Measurements from ENCODE around the gene IDS. TPM values are rescaled to one million over a fixed set of nuclear protein-coding genes. Genes with fewer than 3 reads are reported as not detected.

Gene IDS
- total and polyA plus RNA-seq, 4 donors = 5.3 to 21.9 (median 15.4) TPM

DNA sequence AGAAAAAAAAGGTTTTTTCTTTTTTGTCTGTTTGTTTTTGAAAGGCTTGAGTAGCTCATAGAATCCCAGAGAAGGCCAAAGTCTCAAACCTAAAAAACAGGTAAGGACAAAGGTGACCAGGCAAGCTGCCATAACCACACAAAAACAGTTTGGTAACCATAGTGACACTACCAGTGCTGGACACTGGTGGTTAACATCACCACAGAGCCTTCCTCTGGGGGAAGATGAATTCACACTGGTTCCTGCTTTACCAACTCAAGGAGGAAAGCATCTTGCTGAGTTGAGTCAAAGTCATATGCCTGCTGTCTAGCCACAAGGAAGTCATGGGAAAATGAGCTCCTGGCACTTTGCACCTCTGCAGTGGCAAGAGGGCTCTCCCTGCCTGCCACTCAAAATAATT lies 32.5 kb downstream of the IDS start:
- Histone ChIP-seq H3K27me3 (ENCODE audit: control insufficient read depth in 4 of 4, insufficient read depth in 4 of 4, low read length in 3 of 4) (no peaks in the 10 kb centered on the region), H3K4me1 (ENCODE audit: control insufficient read depth in 4 of 4, insufficient read depth in 4 of 4, low read length in 3 of 4) (peaks cover 0 to 16% (median 7%) of the 10 kb centered on the region in 4 donors), H3K9ac (ENCODE audit: low read depth in 1 of 2, low read length in 2 of 2) (no peak overlapping the region), H3K9me3 (ENCODE audit: control insufficient read depth in 4 of 4, low read length in 3 of 4) (no peaks in the 10 kb centered on the region), H3K36me3 (ENCODE audit: control insufficient read depth in 4 of 4, insufficient read depth in 3 of 4, low read depth in 1 of 4, low read length in 3 of 4) (no peaks in the 10 kb centered on the region), H3K27ac (ENCODE audit: low read depth in 1 of 2, low read length in 2 of 2) (no peak overlapping the region), H3K4me3 (ENCODE audit: low read depth in 1 of 3, low read length in 3 of 3) (no peak overlapping the region)
- no peak for DNase-seq (ENCODE audit: low spot score)
- TF ChIP-seq HNF4A (conservative IDR thresholded peaks at IDR 0.05) = peak; percentile 78 to 85
- peak; percentile 14 to 30 for TF ChIP-seq RXRA (IDR thresholded peaks at IDR 0.05)
- peak; percentile 58 for TF ChIP-seq SP1 (IDR thresholded peaks at IDR 0.05)
- TF ChIP-seq, protein P1, sequence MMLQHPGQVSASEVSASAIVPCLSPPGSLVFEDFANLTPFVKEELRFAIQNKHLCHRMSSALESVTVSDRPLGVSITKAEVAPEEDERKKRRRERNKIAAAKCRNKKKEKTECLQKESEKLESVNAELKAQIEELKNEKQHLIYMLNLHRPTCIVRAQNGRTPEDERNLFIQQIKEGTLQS (IDR thresholded peaks at IDR 0.05) = no peak
- TF ChIP-seq JUND (IDR thresholded peaks at IDR 0.05) = no peak
- no peak for TF ChIP-seq EGR1 (IDR thresholded peaks at IDR 0.05; ENCODE audit: low read depth in 2 of 2)
- TF ChIP-seq TAF1 (conservative IDR thresholded peaks at IDR 0.05) = no peak
- no peak for TF ChIP-seq CTCF (IDR thresholded peaks at IDR 0.05; ENCODE audit: low read depth, low read length, missing input control)
- TF ChIP-seq FOXA2 (IDR thresholded peaks at IDR 0.05) = no peak
- peak; percentile 30 for TF ChIP-seq HNF4G (IDR thresholded peaks at IDR 0.05)
- no peak for TF ChIP-seq REST (IDR thresholded peaks at IDR 0.05)
- TF ChIP-seq ZBTB33 (IDR thresholded peaks at IDR 0.05) = no peak
- TF ChIP-seq YY1 (IDR thresholded peaks at IDR 0.05) = no peak
- TF ChIP-seq RAD21 (IDR thresholded peaks at IDR 0.05) = no peak
- TF ChIP-seq GABPA (IDR thresholded peaks at IDR 0.05 in 1 of 2, conservative IDR thresholded peaks at IDR 0.05 in 1 of 2) = no peak
- no peak for TF ChIP-seq NR2F2 (IDR thresholded peaks at IDR 0.05)
- TF ChIP-seq, protein P2, sequence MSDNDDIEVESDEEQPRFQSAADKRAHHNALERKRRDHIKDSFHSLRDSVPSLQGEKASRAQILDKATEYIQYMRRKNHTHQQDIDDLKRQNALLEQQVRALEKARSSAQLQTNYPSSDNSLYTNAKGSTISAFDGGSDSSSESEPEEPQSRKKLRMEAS (IDR thresholded peaks at IDR 0.05) = no peak
- TF ChIP-seq FOXA1 (IDR thresholded peaks at IDR 0.05) = no peak
